PFSK-1 (cell line): ENCODE measurements around the gene FAM184A.

ENCODE experiments used
- FOXP2 ChIP-seq: optimal IDR thresholded peaks from 2 replicates; pipeline ENCODE3; 2011; ENCODE audit warnings: borderline replicate concordance, control low read depth, inconsistent platforms; ENCODE audit not compliant: insufficient read depth; ENCODE audit errors: extremely low read length, extremely low read depth
- POLR2AphosphoS5 ChIP-seq: IDR thresholded peaks from 2 replicates; pipeline ENCODE4 v1.6.1; 2012; ENCODE audit warnings: low read depth, mild to moderate bottlenecking, control low read depth, low read length, moderate library complexity
- REST ChIP-seq, 2 experiments: IDR thresholded peaks; 2 replicates each; pipeline versions ENCODE4 v1.6.1 to v1.8.0; 2011 to 2012; ENCODE audit warnings: low read depth in 2 of 2, low read length in 2 of 2, control low read depth in 1 of 2, inconsistent platforms in 1 of 2, mild to moderate bottlenecking in 1 of 2, moderate library complexity in 1 of 2; ENCODE audit not compliant: insufficient read depth in 1 of 2
- SIN3A ChIP-seq: IDR thresholded peaks from 2 replicates; pipeline ENCODE4 v1.6.1; 2012; ENCODE audit warnings: mild to moderate bottlenecking, low read length, moderate library complexity, borderline replicate concordance; ENCODE audit not compliant: insufficient read depth
- TAF1 ChIP-seq: IDR thresholded peaks from 2 replicates; pipeline ENCODE4 v1.6.1; 2012; ENCODE audit warnings: low read length, control low read depth, borderline replicate concordance; ENCODE audit not compliant: insufficient read depth

Gene FAM184A

DNA sequence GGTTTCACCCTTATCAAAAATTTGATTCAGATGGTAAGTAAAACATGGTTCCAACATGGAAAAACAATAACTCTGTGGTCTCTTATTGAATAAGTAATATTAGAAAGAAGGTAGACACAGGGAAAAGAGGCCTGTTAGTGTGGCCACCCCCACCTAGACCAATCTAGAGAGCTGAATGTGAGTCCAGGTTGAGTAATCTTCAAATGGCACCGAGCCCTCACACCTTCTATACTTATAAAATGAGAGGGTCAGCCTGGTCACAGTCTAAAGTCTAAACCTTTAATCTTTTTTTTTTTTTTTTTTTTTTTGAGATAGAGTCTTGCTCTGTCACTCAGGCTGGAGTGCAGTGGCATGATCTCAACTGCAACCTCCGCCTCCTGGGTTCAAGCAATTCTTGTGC, 6.9 kb downstream of the FAM184A start:
- TF ChIP-seq POLR2AphosphoS5, result no peak
- no peak for TF ChIP-seq REST (IDR thresholded peaks at IDR 0.05; ENCODE audit: insufficient read depth in 1 of 2, low read depth in 2 of 2, low read length in 2 of 2)
- no peak for TF ChIP-seq TAF1
- TF ChIP-seq SIN3A, result no peak
- no peak for TF ChIP-seq FOXP2

- TF ChIP-seq POLR2AphosphoS5, result no peak
Observed at GRCh38 chr6:119067091-119067490, 11.4 kb downstream of the FAM184A start.

DNA sequence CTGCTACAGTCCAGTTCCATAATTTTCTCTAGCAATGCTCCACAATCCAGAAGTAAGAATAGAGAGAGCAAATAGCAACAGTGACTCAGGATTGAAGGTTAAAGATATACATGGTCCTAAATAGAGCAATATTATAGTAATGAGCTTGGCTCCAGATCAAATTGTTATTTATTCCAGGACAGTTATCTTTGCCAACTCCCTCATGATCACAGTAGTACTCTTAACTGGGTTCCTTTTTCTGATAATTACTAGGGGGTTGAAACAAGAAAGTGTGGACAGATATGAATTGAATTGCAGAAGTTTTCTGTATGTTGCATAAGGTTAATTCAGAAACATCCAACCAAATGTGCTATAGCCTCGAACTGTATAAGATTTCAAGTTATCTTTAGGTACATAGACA, 11.9 kb downstream of the FAM184A start:
- TF ChIP-seq FOXP2 (no peak), TAF1 (no peak), POLR2AphosphoS5 (no peak), SIN3A (no peak), REST (IDR thresholded peaks at IDR 0.05; ENCODE audit: insufficient read depth in 1 of 2, low read depth in 2 of 2, low read length in 2 of 2) (no peak)

DNA sequence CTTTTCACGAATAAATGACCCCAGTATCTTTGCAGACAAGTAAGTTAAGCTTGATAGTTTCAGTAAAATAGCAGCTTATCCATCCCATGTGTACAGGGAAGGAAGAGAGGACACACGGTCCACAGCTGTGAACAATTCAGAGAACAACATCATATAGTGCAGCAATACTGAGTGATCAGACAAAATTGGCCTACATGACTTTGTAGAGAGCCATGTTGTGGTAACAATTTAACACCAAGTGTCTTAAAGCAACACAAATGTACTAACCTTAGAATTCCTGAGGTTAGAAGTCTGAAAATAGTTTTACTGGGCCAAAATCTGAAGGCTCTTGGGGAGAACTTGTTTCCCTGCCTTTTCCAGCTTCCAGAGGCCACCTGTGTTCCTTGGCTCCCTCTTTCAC, 12.5 kb downstream of the FAM184A start:
- TF ChIP-seq SIN3A, result no peak
- no peak for TF ChIP-seq FOXP2
- no peak for TF ChIP-seq POLR2AphosphoS5

DNA sequence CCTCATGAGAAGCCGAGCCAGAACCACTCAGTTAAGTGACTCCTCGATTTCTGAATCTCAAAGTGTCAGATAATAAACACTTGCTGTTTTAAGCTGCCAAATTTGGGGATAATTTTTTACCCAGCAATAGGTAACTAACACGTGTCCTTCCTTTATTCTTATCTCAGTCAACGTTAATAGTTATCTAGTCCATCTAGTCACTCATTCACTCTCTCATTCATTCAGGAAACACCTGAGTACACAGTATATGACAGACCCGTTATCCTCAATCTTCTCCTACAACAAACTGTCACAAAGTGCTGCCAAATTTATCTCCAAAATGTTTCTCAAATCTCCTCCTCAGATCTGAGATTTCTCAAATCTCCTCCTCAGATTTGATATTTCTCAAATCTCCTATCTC, 13.1 kb downstream of the FAM184A start:
- TF ChIP-seq TAF1, result no peak
- TF ChIP-seq FOXP2, result no peak
- TF ChIP-seq POLR2AphosphoS5, result no peak
- no peak for TF ChIP-seq SIN3A
- TF ChIP-seq REST (IDR thresholded peaks at IDR 0.05; ENCODE audit: insufficient read depth in 1 of 2, low read depth in 2 of 2, low read length in 2 of 2), result no peak

- TF ChIP-seq TAF1, result no peak
- no peak for TF ChIP-seq REST (IDR thresholded peaks at IDR 0.05; ENCODE audit: insufficient read depth in 1 of 2, low read depth in 2 of 2, low read length in 2 of 2)
- no peak for TF ChIP-seq SIN3A
- TF ChIP-seq FOXP2, result no peak
- TF ChIP-seq POLR2AphosphoS5, result no peak
Observed at GRCh38 chr6:119063491-119063890, 15.0 kb downstream of the FAM184A start.
